DOHH2 (cell line): ENCODE results near the gene GANAB.

ENCODE experiments used
- EZH2phosphoT487 ChIP-seq: fragments of 200-600 bp; sonication (generic); IDR thresholded peaks from 2 replicates; pipeline ENCODE4 v1.6.1; 2017; ENCODE audit warnings: borderline replicate concordance, mild to moderate bottlenecking, antibody characterized with exemption, low read length, moderate library complexity, mixed read lengths
- TF ChIP-seq, protein P1 (sequence below): fragments of 200-600 bp; sonication (generic); IDR thresholded peaks from one replicate; pipeline ENCODE4 v1.5.1; 2014; ENCODE audit warnings: antibody characterized with exemption, mild to moderate bottlenecking, low read depth, low read length; ENCODE audit not compliant: poor library complexity, severe bottlenecking

DNA sequence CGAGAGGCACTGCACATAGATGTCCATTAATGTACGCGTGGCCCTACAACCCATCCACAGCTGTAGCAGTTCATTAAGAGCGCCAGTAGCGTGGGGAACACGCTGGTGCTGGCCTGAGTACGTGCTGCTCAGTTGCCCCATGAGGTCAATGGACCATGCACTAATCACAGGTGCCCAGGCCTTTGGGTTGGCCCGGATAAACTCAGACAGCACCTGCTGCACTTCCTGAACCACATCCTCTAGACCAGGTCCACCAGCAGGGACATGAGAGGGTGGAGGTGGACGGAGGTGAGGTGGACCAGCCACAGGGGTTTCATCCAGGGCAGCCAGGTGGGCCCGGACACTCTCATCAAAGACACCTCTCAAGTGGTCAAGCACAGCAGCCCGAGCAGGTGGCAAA lies 3.1 kb upstream of the GANAB start:
- TF ChIP-seq, protein P1, sequence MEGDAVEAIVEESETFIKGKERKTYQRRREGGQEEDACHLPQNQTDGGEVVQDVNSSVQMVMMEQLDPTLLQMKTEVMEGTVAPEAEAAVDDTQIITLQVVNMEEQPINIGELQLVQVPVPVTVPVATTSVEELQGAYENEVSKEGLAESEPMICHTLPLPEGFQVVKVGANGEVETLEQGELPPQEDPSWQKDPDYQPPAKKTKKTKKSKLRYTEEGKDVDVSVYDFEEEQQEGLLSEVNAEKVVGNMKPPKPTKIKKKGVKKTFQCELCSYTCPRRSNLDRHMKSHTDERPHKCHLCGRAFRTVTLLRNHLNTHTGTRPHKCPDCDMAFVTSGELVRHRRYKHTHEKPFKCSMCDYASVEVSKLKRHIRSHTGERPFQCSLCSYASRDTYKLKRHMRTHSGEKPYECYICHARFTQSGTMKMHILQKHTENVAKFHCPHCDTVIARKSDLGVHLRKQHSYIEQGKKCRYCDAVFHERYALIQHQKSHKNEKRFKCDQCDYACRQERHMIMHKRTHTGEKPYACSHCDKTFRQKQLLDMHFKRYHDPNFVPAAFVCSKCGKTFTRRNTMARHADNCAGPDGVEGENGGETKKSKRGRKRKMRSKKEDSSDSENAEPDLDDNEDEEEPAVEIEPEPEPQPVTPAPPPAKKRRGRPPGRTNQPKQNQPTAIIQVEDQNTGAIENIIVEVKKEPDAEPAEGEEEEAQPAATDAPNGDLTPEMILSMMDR = no peak
- no peak for TF ChIP-seq EZH2phosphoT487
